GM19238 (cell line): ENCODE measurements around the gene GNAQ.
"Not testable (repeated sequence)": the region's sequence is repeated elsewhere in the genome, so short reads cannot be mapped to it uniquely, and the experiment has no call there.

Experiments
- DNase-seq: peaks from one replicate; pipeline ENCODE4 v3.0.0; 2011; ENCODE audit warnings: low spot score; ENCODE audit not compliant: insufficient read length

GNAQ gene

DNA sequence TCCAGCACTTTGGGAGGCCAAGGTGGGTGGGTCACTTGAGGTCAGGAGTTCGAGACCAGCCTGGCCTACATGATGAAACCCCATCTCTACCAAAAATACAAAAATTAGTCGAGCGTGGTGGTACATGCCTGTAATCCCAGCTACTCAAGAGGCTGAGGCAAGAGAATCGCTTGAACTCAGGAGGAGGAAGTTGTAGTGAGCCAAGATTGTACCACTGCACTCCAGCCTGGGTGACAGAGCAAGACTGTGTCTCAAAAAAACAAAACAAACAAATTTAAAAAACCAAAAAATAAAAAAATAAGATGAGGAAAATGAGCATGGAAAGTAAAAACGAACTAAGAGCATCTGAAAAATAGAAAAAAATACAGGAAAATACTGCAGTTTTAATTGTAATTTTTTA is 152.8 kb downstream of the GNAQ start:
- DNase-seq: not testable (repeated sequence)

DNA sequence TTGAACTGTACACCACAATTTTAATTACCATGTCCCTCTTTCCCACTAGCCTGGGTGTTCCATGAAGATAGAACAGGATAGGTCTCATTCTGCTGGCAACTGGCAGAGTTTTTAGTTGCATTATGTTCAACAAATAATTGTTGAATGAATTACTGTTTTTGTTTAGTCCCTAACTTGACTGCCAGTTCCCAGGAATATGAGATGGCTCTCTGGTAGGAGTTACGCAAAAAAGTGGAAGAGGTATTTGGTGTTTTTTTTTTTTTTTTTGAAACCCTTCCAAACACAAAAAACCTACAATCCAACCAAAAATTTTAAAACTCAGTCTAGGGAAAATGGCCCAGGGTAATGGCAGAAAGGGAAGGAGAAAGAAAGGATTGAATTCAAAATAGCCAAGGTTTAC is 153.6 kb downstream of the GNAQ start:
- no peak for DNase-seq

DNA sequence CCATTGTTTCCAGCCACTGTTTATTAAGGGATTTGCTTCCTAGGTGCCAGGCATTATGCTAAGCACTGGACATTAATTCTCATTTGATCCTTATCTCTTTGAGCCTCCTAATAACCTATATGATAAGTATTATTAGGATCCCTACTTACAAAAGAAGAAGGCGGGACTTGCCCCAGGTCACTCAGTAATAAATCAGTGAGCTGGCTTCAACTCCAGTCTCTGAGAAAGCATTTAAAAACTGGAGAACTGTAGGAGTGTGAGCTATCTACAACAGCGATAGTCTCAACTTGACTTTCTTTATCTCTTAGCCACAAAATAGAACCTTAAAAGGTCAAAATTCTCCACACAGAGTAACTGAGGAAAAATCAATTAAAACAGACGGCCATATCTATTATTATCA is 155.0 kb downstream of the GNAQ start:
- no peak for DNase-seq

DNA sequence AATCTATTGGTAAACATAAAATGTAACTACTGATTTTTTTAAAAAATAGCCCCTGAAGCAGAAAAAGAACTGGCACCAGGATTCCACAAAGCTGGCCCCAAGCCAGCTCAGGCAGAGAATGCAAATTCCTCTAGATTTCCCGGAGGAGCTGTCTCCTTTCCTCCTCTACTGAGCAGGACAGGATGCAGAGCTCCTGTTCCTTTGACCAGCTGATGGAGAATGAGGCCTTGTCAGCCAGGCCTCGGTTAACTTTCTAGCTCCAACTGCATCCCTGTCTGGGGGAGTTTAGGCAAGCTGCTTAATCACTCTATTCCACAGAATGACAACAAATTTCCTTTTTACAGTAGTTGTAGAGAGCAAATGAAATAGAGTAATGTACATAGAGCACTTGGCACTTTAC is 155.5 kb downstream of the GNAQ start:
- DNase-seq: no peak

DNA sequence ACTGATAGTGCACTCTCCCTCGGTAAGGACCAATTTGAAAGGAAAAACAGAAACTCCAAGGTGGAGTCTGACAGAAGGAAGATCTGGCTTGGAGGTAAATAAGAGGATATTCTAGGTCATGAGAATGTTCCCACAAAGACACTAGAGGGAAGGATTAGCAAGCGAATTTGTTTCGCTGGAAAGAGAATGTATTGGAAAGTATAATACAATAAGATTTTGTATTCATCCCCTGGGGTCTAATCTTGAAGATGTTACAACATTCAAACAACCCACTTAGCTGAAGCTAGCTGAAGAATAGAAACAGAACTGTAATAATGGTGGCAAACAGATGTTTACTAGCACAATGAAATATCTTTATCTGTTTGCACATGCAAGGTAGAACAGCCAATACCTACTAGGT is 158.7 kb downstream of the GNAQ start:
- DNase-seq: no peak

DNA sequence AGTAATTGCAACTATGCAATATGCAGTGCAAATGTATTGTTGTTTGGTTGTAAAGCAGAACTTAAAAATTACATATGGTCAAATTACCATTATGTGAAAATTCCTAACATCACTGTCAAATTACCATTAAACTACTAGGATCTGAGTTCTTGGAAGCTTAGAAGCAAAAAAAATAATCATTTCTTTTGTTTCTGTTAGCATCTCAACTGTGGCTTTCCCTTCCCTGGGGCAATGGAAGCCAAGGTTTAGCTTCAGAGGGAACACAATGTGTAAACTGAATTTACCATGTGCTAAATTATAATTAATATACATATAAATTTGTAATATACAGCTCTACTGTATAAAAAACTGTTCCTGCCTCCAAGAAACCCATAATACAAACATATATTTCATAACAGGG is 159.4 kb downstream of the GNAQ start:
- DNase-seq: no peak

- no peak for DNase-seq
Measured at GRCh38 chr9:77871483-77871882, 160.1 kb downstream of the GNAQ start.

- no peak for DNase-seq
Measured at GRCh38 chr9:77866878-77867277, 164.7 kb downstream of the GNAQ start.

- DNase-seq: no peak
Measured at GRCh38 chr9:77865385-77866047, 166.1 kb downstream of the GNAQ start.

DNA sequence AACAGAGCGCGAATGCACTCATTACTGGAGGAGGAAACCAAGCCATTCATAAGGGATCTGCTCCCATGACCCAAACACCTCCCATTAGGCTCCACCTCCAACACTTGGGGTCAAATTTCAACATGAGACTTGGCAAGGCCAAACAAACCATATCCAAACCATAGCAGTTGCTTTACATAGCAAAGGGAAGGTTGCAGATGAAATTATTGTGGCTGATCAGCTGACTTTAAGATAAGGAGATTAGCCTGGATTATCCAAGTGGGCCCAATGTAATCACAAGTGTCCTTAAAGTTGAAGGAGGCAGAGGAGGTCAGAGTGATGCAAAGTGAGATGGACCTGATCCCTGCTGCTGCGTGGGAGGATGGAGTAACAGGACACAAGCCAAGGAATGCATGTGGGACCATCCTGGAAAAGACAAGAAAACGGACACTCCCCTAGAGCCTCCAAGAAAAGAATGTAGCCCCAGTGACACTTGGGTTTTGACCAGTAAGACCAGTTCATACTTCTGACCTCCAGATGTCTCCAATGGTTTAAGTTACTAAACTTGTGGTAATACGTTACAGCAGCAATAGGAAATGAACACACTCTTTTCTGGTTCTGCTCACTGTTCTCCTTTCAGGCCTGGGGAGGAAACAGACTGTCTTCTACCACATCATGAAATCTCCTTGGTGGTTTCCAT is 167.3 kb downstream of the GNAQ start:
- no peak for DNase-seq

DNA sequence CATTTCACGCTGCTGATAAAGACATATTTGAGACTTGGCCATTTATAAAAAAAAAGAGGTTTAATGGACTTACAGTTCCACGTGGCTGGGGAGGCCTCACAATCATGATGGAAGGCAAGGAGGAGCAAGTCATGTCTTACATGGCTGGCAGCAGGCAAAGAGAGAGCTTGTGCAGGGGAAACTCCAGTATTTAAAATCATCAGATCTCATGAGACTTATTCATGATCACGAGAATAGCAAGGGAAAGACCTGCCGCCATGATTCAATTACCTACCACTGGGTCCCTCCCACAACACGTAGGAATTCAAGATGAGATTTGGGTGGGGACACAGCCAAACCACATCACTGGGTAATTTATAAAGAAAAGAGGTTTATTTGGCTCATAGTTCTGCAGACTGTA is 168.0 kb downstream of the GNAQ start:
- not testable (repeated sequence) for DNase-seq

- DNase-seq: not testable (repeated sequence)
Measured at GRCh38 chr9:77860953-77861352, 170.7 kb downstream of the GNAQ start.

DNA sequence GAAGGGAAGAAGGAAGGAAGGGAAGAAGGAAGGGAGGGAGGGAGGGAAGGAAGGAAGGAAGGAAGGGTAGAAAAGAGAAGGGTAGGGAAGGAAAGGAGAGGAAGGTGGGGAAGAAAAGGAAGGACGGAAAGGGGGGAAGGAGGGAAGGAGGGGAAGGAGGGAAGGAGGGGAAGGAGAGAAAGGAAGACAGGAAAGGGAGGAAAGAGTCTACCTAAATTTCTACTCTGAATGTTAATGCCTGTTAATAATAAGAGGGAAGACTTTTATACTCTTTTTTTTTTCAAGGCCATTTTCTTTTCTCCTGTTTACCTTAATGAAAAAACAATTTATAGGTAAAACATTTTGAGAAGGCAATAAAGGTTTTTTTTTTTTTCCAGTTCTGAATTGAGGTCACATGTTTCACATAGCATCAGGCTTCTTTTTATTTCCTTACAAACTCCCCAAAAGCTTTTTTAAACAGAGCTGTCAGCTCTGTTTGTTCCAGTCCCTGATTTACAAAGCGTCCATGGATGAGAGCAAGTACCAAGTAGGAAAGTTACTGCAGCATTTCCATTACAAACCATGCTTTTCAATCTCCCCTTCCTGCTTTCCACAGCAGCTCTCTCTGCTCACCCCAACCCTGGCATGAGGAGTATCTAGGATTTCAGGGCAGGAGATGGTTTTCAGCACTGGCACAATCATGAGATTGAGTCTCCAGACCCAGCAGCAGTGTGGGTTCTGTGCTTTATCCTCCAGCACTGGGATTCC is 173.9 kb downstream of the GNAQ start:
- DNase-seq: no peak

DNA sequence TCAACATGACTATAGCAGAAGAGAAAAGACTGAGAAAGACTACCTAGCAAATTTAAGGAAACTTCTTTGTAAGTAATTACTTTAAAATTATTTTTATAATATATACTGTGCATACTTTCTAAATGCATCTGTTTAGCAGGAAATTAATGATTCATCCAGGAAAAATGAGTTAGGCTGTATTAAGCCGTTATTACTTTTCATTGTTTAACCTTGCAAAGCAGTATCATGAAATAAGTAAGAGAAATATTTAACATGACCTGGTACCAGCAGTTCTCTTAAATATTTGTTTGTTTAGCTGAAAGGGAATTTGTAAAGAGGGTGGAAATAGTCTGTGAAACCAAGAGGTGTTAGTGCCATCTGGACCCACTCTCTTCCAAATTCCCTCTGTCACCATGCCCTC is 175.0 kb downstream of the GNAQ start:
- no peak for DNase-seq

DNA sequence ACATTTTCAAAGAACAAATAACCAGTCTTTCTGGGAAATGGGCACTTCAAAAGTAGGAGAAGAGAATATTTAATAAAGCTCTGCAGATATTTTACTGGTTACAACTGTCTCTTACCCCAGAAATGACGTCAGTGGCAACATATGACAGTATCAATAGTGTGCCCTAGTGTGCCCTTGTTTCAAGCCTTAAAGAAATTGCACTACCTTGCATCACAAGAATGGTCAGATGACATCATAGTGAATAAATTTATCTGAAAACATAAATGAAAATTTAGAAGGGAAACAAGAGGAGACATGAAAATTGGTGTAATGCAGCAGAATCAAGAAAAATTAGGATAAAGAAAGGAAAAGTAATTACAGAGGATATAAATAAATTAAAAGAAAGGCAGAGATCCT is 176.7 kb downstream of the GNAQ start:
- DNase-seq: no peak

DNA sequence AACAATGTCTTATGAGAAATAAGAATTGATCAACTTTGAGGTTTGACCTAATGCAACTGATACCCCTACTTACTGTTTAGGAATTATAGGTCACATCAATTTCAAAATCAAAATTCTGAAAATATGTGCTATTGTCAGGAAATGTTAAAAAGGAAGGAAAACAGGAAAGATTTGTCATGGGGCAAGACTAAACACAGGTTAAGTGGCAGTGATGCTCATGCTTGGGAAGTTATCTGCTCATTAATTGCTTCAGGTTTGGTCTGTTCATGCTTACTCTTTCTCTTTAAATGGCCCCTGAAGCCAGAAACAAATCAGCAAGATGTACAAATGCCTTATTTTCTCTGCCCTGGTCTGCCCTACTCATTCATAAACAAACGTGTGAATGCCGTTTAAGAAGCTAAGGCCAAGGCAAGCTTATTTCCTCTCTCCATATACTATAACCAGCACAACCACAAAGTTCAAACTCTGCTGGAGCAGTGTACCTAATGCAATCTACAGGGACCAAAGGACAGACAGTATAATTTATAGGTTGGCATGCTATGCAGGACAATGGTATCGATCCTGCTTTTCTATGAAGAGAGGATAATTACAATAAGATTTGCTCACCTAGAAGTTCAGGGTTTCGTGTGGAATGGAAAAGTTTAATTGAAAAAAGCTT is 177.2 kb downstream of the GNAQ start:
- DNase-seq: no peak

DNA sequence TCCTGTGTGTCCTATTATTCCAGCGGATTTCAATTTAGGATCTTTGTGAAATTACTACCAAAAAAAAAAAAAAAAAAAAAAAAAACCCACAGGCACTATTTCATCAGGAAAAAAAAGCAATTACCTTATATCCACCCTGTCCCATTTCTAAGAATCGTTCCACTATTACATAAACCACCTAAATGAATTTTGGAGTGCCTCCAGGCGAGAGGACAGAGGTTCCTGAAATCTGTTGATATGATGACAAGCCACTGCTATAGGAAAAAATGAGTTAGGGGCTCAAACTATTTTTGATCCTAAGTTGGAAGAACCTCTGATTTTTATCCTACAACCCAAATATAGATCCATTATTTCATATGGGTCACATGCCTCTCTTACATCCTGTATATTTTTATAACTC is 177.9 kb downstream of the GNAQ start:
- no peak for DNase-seq

DNA sequence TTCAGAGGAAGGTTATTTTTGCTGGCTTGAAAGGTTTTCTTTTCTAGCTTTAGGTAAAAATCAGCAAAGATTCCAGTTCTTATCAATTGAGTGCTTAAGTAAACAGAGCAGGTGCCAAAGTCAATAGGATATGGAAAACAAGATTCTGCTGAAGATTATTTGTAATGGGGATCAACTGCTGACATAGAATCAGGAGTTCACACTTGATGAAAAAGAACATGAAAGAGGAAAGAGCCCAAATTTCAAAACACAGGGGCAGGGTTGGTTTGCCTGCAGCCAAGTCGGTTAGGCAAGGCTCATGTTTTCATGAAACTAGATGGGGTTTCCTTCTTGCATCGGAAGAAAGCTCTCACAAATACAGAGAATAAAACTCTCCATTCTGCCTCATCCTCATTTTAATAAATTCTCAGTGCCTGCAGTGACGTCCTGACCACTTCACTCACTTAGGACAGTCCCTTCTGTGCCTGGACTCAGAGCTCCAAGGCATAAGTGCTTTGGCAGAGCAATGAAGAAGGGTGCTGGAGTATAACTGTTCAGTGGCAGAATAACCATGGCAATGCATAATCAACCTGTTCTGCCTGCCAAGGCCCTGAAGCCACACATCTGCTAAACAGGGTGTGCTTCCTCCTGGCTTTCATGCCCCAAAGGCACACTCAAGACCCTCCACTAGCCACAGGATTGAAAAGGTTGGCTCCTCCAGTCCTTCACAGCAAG is 179.6 kb downstream of the GNAQ start:
- no peak for DNase-seq

DNA sequence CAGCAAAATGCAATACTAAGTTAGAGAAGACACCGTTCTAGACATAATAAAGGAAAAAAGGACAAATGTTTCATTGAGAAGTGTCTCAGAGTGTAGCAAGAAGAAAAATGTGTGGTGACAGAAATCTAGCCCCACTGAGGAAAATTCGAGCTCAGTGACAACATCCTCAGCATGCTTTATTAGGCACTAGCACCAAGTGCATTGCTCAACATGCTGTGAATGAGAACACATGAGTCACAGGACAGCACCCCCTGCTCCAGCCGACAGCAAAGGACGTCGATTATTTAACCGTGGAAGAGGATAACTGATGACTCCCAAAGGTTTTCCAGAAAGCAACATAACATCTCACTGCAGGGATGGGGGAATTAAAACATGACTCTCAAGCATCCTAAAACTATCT is 182.7 kb downstream of the GNAQ start:
- no peak for DNase-seq

- no peak for DNase-seq
Measured at GRCh38 chr9:77848404-77848803, 183.2 kb downstream of the GNAQ start.

GRCh38 chr9:77847626-77848025 is 184.0 kb downstream of the GNAQ start:
- DNase-seq: no peak
